ENCODE data around the gene URGCP.

Gene URGCP

DNA sequence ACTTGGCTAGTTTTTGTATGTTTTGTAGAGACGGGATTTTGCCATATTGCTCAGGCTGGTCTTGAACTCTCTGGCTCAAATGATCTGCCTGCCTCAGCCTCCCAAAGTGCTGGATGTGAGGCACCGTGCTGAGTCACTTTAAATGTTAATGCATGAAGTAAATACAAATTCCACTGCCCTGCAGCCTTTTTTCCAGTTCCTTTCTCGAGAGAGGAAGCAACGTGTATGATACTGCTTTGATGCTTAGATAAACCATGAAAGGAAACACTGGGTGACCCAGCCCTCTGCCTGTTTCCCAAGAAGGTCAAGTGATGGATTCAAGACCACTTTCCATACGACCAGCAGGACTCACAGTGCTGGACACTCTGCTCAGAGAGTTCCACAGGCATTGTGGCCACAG is 25.8 kb downstream of the URGCP start:
- Histone ChIP-seq H3K4me3 (no peak overlapping the region), H3K27ac (no peak overlapping the region), H3K9ac (ENCODE audit: insufficient read length) (no peak overlapping the region), H3K36me3 (ENCODE audit: insufficient read depth, low read length) (peaks cover 65% of the 10 kb centered on the region), H3K9me3 (ENCODE audit: low read depth, low read length) (no peaks in the 10 kb centered on the region)
- TF ChIP-seq EZH2 (IDR thresholded peaks at IDR 0.05) (no peak), FOXP2 (optimal IDR thresholded peaks at IDR 0.05; ENCODE audit: control extremely low read depth, extremely low read length, insufficient read depth) (no peak), POLR2AphosphoS5 (IDR thresholded peaks at IDR 0.05; ENCODE audit: borderline replicate concordance, low read depth, low read length) (no peak)
- no peak for DNase-seq (ENCODE audit: low read depth, low spot score)

DNA sequence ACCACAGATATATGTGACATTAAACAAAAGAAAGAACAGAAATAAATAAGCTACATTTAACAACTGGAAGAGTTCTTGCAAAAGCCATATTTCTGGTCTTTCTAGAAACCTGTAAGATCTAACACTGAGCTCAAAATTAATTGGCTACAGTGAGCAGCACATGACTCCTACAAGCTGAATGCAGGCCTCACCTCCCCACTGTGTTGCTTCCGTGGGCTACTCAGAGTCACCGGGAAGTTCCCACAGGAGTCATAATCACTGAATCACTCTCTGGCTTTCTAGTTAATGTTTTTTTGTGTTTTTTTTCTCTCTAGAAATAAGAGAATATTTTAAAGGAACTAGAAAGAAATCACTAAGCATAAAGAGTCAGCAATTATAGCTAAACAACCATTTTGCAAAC is 26.9 kb downstream of the URGCP start:
- H3K9me3 ChIP-seq (ENCODE audit: low read depth, low read length): no peaks in the 10 kb centered on the region
- TF ChIP-seq POLR2AphosphoS5 (IDR thresholded peaks at IDR 0.05; ENCODE audit: borderline replicate concordance, low read depth, low read length) (no peak), FOXP2 (optimal IDR thresholded peaks at IDR 0.05; ENCODE audit: control extremely low read depth, extremely low read length, insufficient read depth) (no peak), EZH2 (IDR thresholded peaks at IDR 0.05) (no peak)
- H3K27ac ChIP-seq: no peak overlapping the region
- no peak overlapping the region for H3K9ac ChIP-seq (ENCODE audit: insufficient read length)
- no peak overlapping the region for H3K4me3 ChIP-seq
- DNase-seq (ENCODE audit: low read depth, low spot score): no peak
- H3K36me3 ChIP-seq (ENCODE audit: insufficient read depth, low read length): peaks cover 58% of the 10 kb centered on the region

- Histone ChIP-seq H3K9me3 (ENCODE audit: low read depth, low read length) (no peaks in the 10 kb centered on the region), H3K27ac (no peak overlapping the region), H3K9ac (ENCODE audit: insufficient read length) (no peak overlapping the region), H3K36me3 (ENCODE audit: insufficient read depth, low read length) (peaks cover 53% of the 10 kb centered on the region), H3K4me3 (no peak overlapping the region)
- TF ChIP-seq EZH2 (IDR thresholded peaks at IDR 0.05) (no peak), POLR2AphosphoS5 (IDR thresholded peaks at IDR 0.05; ENCODE audit: borderline replicate concordance, low read depth, low read length) (no peak), FOXP2 (optimal IDR thresholded peaks at IDR 0.05; ENCODE audit: control extremely low read depth, extremely low read length, insufficient read depth) (no peak)
- DNase-seq (ENCODE audit: low read depth, low spot score): no peak
Measured at GRCh38 chr7:43878867-43879266, 27.5 kb downstream of the URGCP start.

DNA sequence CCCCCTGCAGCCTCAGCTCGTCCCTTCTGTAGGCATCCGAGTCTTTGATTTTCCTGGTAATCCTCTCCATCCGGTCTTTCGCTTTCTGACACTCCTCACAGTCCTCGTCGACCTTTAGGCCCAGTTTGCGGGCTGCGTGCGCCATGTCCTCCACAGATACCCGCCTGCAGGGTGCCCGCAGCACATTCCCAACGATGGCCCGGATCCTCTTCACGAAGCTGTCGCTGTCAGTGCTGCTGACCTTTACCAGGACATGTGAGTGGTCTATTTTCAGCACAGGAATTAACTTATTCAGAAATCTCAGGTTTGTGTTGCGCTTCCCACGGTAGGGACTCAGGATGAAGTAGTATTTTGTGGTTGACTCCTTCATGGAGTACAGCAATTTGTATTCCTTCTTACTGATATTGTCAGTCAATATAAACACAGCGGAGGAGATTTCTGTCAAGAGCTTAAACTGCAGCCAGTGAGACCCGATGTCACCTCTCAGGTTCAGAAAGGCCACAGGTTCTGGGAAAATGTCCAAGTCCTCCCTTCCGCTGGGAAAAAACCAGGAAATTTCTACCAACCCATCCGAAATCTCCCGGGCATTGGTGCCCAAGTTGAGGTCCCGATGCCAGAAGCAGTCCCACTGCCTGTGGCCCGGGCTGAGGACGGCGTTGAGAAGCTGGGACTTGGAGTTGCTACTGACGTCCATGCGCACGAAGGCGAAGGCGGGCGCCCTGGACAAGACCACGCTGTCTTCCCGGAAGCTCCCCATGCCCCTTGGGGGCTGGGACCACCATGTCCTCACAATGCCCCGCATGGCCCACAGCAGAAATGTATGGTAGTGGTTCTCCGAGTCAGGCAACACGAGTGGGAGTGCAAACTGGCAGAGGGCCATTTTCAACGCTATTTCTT is 28.2 kb downstream of the URGCP start:
- no peak overlapping the region for H3K27ac ChIP-seq
- no peaks in the 10 kb centered on the region for H3K9me3 ChIP-seq (ENCODE audit: low read depth, low read length)
- no peak for TF ChIP-seq EZH2 (IDR thresholded peaks at IDR 0.05)
- no peak for TF ChIP-seq POLR2AphosphoS5 (IDR thresholded peaks at IDR 0.05; ENCODE audit: borderline replicate concordance, low read depth, low read length)
- no peak for TF ChIP-seq FOXP2 (optimal IDR thresholded peaks at IDR 0.05; ENCODE audit: control extremely low read depth, extremely low read length, insufficient read depth)
- no peak for DNase-seq (ENCODE audit: low read depth, low spot score)
- peaks cover 53% of the 10 kb centered on the region for H3K36me3 ChIP-seq (ENCODE audit: insufficient read depth, low read length)
- H3K9ac ChIP-seq (ENCODE audit: insufficient read length): no peak overlapping the region
- no peak overlapping the region for H3K4me3 ChIP-seq

DNA sequence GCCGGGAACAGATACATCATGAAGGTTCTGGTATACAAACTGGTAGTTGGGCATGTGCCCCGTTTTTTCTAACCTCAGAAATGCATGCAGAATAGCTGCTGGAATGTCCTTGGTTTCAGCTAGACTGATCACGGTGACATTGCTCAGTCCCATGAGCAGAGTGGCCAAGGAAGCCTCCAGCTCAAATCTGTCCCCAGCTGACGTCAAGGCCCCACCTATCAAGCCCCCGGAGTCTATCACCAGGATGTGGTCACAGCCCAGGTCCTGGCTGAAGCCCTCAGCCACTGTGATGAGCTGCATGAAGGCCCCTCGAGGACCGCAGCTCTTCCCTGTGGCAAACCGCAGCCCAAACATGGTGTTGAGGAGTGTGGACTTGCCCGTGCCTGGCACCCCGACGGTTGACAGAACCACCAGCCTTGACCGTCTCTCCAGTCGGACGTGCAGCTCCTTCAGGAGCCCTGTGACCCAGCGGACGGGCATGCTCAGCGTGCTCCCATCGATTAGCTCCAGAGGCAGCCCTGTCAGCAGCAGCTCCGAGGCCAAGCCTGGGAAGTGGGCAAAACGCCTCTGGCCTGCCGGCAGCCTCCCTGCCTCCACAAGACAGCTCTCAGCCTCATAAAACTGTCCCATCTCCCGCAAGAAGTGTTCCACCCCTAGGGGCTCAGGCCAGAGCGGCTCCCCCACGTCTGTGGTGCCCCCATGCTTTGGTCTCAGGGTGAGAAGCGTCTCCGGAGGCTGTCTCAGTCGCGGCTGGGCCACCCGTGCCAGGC is 29.2 kb downstream of the URGCP start:
- Histone ChIP-seq H3K9me3 (ENCODE audit: low read depth, low read length) (no peaks in the 10 kb centered on the region), H3K9ac (ENCODE audit: insufficient read length) (no peak overlapping the region), H3K4me3 (no peak overlapping the region), H3K27ac (no peak overlapping the region), H3K36me3 (ENCODE audit: insufficient read depth, low read length) (peaks cover 53% of the 10 kb centered on the region)
- no peak for TF ChIP-seq FOXP2 (optimal IDR thresholded peaks at IDR 0.05; ENCODE audit: control extremely low read depth, extremely low read length, insufficient read depth)
- TF ChIP-seq EZH2 (IDR thresholded peaks at IDR 0.05): no peak
- no peak for TF ChIP-seq POLR2AphosphoS5 (IDR thresholded peaks at IDR 0.05; ENCODE audit: borderline replicate concordance, low read depth, low read length)
- no peak for DNase-seq (ENCODE audit: low read depth, low spot score)

GRCh38 chr7:43876241-43876640 is 30.2 kb downstream of the URGCP start:
- H3K36me3 ChIP-seq (ENCODE audit: insufficient read depth, low read length): peaks cover 48% of the 10 kb centered on the region
- H3K4me3 ChIP-seq: no peak overlapping the region
- TF ChIP-seq POLR2AphosphoS5 (IDR thresholded peaks at IDR 0.05; ENCODE audit: borderline replicate concordance, low read depth, low read length) (no peak), FOXP2 (optimal IDR thresholded peaks at IDR 0.05; ENCODE audit: control extremely low read depth, extremely low read length, insufficient read depth) (no peak)
- H3K27ac ChIP-seq: no peak overlapping the region
- no peak for DNase-seq (ENCODE audit: low read depth, low spot score)
- no peak overlapping the region for H3K9ac ChIP-seq (ENCODE audit: insufficient read length)
- H3K9me3 ChIP-seq (ENCODE audit: low read depth, low read length): no peaks in the 10 kb centered on the region

DNA sequence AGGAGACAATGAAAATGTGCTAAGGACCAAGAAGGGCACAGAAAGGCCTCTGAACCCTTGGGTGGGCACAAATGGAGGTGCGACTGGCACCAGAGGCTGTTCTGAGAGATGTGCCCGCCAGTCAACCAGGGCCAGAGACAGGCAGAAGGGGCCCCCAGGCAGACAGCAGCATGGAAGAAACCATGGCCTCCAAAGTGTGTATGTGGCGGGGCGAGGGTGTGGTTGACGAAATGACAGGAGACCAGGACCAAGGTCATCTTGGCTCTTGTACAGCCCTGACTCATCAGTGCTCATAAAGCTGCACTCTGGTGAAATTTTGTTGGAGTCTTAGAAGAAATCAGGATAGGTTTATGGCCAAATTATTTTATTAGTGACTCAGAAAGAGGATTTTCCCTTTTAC is 33.1 kb downstream of the URGCP start:
- TF ChIP-seq POLR2AphosphoS5 (IDR thresholded peaks at IDR 0.05; ENCODE audit: borderline replicate concordance, low read depth, low read length) (no peak), EZH2 (IDR thresholded peaks at IDR 0.05) (no peak), FOXP2 (optimal IDR thresholded peaks at IDR 0.05; ENCODE audit: control extremely low read depth, extremely low read length, insufficient read depth) (no peak)
- no peak overlapping the region for H3K9ac ChIP-seq (ENCODE audit: insufficient read length)
- no peak overlapping the region for H3K27ac ChIP-seq
- peaks cover 19% of the 10 kb centered on the region; the same call in 1 of the 2 replicates for H3K36me3 ChIP-seq (ENCODE audit: insufficient read depth, low read length)
- no peaks in the 10 kb centered on the region for H3K9me3 ChIP-seq (ENCODE audit: low read depth, low read length)
- DNase-seq (ENCODE audit: low read depth, low spot score): no peak
- no peak overlapping the region for H3K4me3 ChIP-seq

GRCh38 chr7:43872406-43873110 is 33.8 kb downstream of the URGCP start:
- H3K4me3 ChIP-seq: no peak overlapping the region
- H3K9ac ChIP-seq (ENCODE audit: insufficient read length): no peak overlapping the region
- no peak for TF ChIP-seq EZH2 (IDR thresholded peaks at IDR 0.05)
- TF ChIP-seq FOXP2 (optimal IDR thresholded peaks at IDR 0.05; ENCODE audit: control extremely low read depth, extremely low read length, insufficient read depth): no peak
- TF ChIP-seq POLR2AphosphoS5 (IDR thresholded peaks at IDR 0.05; ENCODE audit: borderline replicate concordance, low read depth, low read length): no peak
- H3K36me3 ChIP-seq (ENCODE audit: insufficient read depth, low read length): peaks cover 18% of the 10 kb centered on the region
- H3K27ac ChIP-seq: no peak overlapping the region
- no peaks in the 10 kb centered on the region for H3K9me3 ChIP-seq (ENCODE audit: low read depth, low read length)
- no peak for DNase-seq (ENCODE audit: low read depth, low spot score)

All from SK-N-MC (cell line).